HG03354 (cell line): Measurements from ENCODE around the gene FGGY.

Source experiments
- ATAC-seq: cut with Tn5 transposase; IDR thresholded peaks from one replicate; pipeline ENCODE4 v1.9.1; 2021; ENCODE audit warnings: mild to moderate bottlenecking; ENCODE audit not compliant: unreplicated experiment, poor library complexity, severe bottlenecking

The FGGY gene

DNA sequence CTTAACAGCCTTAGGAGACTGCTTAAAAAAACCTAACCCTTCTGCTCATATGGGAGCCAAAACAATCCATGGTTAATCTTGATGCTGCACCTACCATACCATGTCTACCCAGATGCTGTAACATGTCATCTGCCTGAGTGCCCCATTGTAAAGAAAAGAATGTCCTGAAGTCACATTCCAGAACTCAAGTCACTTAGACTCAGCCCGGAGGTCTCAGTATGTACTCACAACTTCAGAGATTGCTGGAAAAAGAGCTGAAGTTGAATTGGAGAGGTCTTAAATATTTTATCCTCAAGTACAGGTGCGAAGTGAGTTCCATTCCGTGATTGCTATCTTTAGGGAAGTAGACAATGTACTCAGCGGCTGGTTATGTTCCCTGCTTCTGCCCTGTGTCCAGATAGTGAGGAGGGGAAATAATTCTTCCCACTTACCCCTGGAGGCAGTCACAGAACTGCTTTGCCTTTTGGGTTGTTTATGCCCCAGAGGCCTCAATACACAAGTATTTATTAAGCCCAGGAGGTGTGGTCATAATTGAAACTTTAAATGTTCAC lies 460.4 kb downstream of the FGGY start:
- no peak for ATAC-seq

DNA sequence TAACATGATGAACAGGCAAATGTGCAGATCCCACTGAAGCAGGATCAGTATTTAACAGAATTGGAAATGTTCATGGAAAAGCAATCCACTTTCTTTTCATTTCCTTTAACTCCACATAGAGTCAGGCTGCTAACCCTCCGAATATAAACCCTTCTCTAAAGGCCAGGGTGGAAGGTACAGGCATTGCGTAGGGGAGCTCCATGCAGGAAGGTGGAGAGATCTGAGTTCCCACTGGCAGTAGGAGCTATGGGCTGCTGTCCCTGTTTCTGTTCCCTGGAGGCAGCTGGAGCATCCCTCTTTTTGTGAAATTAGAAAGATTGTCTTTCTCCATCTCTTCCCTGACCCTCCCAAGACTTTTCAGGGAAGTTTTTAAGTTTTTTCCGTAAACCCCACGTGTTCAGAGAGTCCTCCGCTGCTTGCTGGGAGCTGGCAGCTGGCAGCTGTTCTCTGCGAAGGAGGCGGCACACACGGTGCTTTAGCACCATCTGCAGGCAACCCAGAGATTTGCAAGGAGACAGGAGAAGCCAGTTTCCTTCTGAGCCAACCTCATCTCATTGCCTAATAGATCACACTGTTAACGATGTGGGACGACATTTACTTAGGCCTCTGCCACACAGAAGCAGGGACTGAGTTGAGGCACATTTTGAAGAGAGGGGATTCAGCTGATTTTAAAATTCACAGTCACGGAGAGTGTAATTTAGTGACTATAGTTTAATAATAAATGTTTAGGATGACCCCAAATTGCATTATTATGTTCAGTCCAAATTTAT lies 462.4 kb downstream of the FGGY start:
- ATAC-seq, result peak; percentile 90

GRCh38 chr1:59761443-59761842 lies 464.5 kb downstream of the FGGY start:
- no peak for ATAC-seq

DNA sequence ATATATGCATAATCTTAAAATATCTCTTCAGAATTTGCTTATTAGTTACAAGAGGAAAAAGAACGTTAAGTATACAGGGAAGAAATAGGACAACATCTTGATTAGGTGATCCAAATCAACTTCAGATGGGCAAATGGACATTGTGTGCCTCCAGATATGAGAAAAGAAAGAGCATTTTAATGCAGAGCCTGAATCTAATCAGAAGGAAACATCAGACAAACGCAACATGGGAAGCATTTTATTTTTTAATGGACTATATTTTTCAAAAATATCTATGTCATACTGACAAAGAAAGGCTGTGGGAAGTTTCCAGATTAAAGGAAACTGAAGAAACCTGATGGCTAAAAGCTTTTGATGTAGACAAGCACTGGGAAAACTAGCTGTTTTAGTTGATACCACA lies 466.5 kb downstream of the FGGY start:
- no peak for ATAC-seq

GRCh38 chr1:59765011-59765730 lies 468.3 kb downstream of the FGGY start:
- ATAC-seq, result no peak

DNA sequence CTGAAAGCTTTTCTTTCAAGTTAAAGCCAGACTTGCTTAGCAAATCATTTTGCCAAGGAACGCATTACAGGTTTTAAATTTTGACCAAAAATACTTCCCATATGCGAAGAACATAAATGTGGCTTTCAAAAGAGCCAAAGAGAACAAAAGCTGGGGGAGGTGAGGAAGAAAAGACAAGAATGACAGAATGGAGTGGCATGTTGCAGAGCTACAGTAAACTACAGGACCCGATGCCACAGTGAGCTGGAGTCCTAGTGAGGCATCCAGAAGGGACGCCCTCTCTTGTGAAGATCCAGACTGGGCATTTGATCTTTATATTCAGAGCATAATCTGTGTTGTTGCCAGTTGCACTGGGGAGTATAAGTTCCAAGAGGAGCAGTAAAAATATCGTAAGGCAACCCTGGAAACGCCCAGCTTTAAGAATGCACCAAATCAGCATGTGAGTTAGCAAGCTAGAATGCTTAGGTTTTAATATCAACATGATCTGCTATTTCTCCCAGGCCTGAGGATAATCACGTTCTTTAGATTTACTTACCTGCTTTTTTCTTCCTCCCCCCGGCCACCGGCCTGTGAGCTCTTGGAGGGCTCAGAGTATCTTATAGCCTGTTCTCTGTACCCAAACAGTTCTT lies 469.4 kb downstream of the FGGY start:
- ATAC-seq, result no peak

GRCh38 chr1:59767119-59767518 lies 470.2 kb downstream of the FGGY start:
- ATAC-seq, result no peak

DNA sequence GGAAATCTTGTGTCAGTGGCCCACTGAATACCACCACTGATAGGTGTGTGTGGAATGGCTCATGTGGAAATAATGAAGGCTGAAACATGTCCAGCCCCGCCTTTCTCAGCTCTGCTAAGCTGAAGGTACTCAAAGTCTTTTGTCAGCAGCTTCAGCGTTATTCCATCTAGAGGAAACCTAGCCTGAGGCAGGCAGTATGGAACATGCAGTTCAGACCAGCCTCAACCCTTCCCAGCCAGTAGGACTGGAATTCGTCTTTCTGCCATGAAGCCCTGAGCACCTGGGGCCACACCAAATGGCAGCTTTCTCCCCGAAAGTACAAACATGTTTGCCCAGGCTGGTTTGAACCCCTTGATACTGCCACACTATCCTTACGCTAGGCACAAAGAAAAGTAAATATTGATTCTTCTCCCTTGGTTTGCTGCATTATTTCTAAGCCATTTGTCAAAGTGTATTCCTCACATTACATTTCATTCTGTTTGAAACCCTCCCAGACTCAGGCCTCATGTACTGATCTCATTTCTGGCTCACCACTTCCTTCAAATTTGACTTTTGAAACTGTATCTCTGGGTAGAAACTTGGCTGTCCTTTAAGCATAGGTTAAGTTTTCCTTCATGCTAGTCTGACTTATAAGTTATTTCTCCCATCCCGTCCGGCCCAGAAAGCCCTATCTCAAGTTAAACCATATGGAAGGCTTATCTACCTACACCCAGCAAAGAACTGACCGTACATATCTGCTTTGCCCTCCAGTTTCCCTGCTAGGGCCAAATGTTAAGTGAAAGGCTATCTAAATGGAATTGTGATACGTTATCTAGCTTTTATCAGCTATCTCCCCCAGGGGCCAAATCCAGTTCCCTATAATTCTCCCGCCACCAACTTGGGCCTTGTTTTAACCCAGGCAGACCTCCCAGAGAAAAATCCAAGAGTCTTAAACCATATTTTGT lies 472.2 kb downstream of the FGGY start:
- ATAC-seq, result no peak

DNA sequence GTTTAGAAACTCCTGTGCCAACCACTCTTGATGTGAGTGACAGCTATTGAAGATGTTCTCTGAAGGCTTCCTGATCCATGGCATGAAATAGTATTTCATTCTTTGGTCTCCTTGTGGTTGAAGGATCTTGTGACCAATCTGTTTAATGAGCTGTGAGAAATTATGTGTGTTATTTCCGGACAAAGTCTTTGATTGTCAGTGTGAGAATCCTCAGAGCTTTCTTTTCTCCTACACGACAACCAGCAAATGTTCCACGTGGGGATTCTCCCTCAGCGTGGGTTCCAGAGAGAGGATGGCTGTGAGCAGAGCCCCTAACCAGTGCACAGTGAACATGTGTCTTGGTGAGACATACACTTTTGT lies 472.8 kb downstream of the FGGY start:
- no peak for ATAC-seq

DNA sequence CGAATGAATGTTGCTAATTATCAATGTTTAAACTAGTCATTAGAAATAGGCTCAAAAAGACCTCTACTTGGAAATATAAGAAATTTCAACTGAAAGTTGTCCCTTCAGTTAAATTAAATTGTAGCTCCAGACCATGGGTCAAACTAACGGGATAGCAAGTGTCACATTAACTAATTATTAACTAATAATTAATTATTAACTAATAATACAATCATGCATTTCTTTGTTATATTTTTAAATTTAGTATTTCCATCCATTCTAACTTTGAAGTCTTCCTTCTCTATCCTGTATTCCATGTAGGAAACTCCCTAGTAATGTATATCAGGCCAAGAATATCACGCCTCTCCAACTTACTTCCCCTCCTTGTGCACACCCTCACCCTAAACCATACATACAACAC lies 474.5 kb downstream of the FGGY start:
- no peak for ATAC-seq

- no peak for ATAC-seq
Measured at GRCh38 chr1:59775480-59775879, 478.6 kb downstream of the FGGY start.

- no peak for ATAC-seq
Measured at GRCh38 chr1:59776960-59777852, 480.3 kb downstream of the FGGY start.

GRCh38 chr1:59779949-59780348 lies 483.1 kb downstream of the FGGY start:
- ATAC-seq, result no peak

DNA sequence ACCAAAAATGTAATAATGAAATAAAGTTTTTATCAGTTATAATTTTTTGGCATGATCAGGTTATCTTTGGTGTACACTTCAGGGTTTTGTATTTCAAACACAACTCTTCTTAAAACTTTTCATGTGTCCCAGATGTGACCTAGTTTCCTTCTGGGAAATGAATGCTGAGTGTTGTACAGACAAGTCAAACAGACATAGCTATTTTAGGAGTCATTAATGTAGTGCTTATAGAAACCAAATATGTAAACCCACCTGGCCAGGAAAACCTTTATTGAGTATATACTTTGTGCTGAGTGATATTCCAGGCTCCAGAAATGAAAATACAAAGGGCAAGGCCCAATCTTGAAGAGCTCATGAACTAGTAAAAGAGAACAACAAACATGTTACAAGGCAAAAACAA lies 491.9 kb downstream of the FGGY start:
- ATAC-seq, result no peak

DNA sequence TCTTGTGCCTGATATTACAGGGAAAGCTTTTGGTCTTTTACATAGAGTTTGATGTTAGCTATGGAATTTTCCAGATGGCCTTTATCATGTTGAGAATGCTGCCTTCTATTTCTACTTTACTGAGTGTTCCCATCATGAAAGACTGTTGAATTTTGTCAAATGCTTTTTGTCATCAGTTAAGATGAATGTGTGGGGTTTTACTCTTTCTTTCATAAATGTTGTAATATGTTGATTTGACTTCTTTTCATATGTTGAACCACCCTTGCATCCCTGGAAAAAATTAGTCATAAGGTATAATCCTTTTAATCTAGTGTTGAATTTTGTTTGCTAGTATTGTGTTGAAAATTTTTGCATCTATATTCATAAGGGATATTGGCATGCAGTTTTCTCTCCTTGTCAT lies 501.7 kb downstream of the FGGY start:
- no peak for ATAC-seq

- peak; percentile 70 for ATAC-seq
Measured at GRCh38 chr1:59803458-59804038, 506.7 kb downstream of the FGGY start.

DNA sequence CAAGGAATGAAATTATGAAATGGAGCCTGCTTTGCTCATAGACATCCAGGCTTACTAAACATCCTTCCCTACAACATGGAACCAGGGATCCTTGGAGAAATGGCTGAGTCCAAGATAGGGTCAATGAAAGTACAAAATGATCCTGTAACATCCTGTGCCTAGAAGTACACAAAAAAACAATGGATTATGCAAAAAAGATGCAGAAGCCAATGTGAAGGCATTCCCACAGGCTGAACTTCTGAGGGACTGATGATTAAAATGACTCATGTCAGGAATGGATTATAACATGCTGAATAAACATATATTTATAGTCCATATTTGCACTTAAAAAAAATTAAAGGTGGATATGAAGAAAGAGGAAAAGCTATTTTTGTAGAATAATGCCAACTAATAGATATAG lies 507.4 kb downstream of the FGGY start:
- ATAC-seq, result no peak

DNA sequence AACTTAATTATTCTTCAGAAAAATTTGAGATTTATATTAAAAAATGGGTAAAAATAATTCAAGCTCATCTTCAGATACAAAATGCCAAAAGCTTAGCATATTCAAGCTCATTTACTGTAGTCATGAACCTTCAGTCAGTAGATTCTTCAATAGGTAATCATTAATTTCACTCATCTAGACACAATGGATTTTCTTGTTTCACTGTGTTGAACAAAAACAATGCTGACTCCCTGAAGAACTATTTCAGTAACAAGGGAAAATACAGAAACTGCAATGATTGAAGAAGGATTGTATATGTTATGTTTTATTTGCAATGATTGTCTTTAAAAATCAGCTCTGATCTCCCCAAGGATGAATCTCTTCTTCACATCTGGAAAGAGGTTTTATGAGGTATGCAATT lies 508.7 kb downstream of the FGGY start:
- ATAC-seq, result no peak
